Measurements from ENCODE around the gene BRIX1. TPM values are rescaled to one million over a fixed set of nuclear protein-coding genes. Genes with fewer than 3 reads are reported as not detected.
"Not testable (repeated sequence)": the region's sequence is repeated elsewhere in the genome, so short reads cannot be mapped to it uniquely, and the experiment has no call there.

BRIX1 gene
- total RNA-seq, 2 experiments from 2014 or later = 65.3 to 75.6 TPM

DNA sequence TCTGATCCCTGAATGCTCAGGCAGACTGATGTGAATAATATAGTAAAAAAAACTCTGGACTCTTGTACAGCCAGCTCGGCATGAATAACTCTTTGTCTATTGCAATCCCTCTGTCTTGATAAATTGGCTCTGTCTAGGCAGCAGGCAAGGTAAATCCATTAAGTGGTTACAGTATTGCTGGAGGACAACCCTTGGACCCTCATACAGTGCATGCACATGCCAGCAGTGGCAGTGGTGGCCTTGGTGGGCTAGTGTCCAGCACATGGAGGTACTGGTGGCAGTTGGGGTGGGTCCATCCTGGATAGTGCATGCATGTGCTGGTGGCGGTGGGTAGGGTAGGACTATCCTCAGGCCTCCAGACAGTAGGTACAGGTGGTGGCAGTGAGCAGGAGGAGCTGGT is 52.7 kb downstream of the BRIX1 start:
- ChIA-PET POLR2A (no interaction called here), CTCF (ENCODE audit: unreplicated experiment) (no interaction called here)
- Histone ChIP-seq H2AFZ (ENCODE audit: low read length) (no peak overlapping the region), H3K36me3 (ENCODE audit: insufficient read depth, low read length) (no peaks in the 10 kb centered on the region), H3K4me2 (ENCODE audit: low read length) (no peak overlapping the region), H4K20me1 (ENCODE audit: insufficient read depth, low read length) (no peaks in the 10 kb centered on the region), H3K79me2 (ENCODE audit: insufficient read depth, low read depth, low read length) (no peaks in the 10 kb centered on the region), H3K9me3 (ENCODE audit: low read length) (no peaks in the 10 kb centered on the region), H3K9me2 (ENCODE audit: insufficient read depth, low read length) (no peaks in the 10 kb centered on the region), H3K27ac (ENCODE audit: low read depth, low read length, poor library complexity, severe bottlenecking) (no peak overlapping the region), H3K4me3 (ENCODE audit: low read depth, low read length, poor library complexity, severe bottlenecking) (no peak overlapping the region), H3K4me1 (ENCODE audit: insufficient read depth, low read length, poor library complexity, severe bottlenecking) (no peaks in the 10 kb centered on the region)
- intact Hi-C loops (cut with micrococcal nuclease; ENCODE audit: unreplicated experiment) = no loop called here
- no TSS peak for BruUV-seq (replicated peaks)
- no peak for DNase-seq (ENCODE audit: low spot score)
- TF ChIP-seq, protein P1, sequence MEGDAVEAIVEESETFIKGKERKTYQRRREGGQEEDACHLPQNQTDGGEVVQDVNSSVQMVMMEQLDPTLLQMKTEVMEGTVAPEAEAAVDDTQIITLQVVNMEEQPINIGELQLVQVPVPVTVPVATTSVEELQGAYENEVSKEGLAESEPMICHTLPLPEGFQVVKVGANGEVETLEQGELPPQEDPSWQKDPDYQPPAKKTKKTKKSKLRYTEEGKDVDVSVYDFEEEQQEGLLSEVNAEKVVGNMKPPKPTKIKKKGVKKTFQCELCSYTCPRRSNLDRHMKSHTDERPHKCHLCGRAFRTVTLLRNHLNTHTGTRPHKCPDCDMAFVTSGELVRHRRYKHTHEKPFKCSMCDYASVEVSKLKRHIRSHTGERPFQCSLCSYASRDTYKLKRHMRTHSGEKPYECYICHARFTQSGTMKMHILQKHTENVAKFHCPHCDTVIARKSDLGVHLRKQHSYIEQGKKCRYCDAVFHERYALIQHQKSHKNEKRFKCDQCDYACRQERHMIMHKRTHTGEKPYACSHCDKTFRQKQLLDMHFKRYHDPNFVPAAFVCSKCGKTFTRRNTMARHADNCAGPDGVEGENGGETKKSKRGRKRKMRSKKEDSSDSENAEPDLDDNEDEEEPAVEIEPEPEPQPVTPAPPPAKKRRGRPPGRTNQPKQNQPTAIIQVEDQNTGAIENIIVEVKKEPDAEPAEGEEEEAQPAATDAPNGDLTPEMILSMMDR (conservative IDR thresholded peaks at IDR 0.05; ENCODE audit: low read length) = no peak
- no peak for TF ChIP-seq EZH2phosphoT487 (IDR thresholded peaks at IDR 0.05; ENCODE audit: borderline replicate concordance, low read depth, low read length)

DNA sequence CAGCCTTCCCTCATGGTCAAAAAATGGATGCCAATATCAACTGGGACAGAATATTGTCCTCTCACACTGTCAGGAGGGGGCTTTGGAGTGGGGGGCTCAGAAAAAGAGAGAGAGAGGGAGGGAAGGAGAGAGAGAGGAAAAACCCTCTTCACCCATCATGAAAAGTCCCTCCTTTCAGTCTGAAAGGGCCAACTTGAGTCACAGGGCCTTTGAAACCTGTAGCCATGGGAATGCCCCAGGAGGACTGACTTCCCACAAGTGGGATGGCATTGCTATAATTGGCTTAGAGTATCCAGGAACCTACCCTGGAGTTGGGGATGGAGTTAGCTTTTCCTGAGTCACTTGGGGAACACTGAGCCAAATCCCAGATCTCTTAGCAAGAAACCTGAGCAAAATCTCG is 55.0 kb downstream of the BRIX1 start:
- Histone ChIP-seq H3K9me2 (ENCODE audit: insufficient read depth, low read length) (no peaks in the 10 kb centered on the region), H3K4me3 (ENCODE audit: low read depth, low read length, poor library complexity, severe bottlenecking) (no peak overlapping the region), H2AFZ (ENCODE audit: low read length) (no peak overlapping the region), H3K9me3 (ENCODE audit: low read length) (no peaks in the 10 kb centered on the region), H3K4me1 (ENCODE audit: insufficient read depth, low read length, poor library complexity, severe bottlenecking) (no peaks in the 10 kb centered on the region), H3K79me2 (ENCODE audit: insufficient read depth, low read depth, low read length) (no peaks in the 10 kb centered on the region), H4K20me1 (ENCODE audit: insufficient read depth, low read length) (no peaks in the 10 kb centered on the region), H3K4me2 (ENCODE audit: low read length) (no peak overlapping the region), H3K36me3 (ENCODE audit: insufficient read depth, low read length) (no peaks in the 10 kb centered on the region), H3K27ac (ENCODE audit: low read depth, low read length, poor library complexity, severe bottlenecking) (no peak overlapping the region)
- POLR2A ChIA-PET = no interaction called here
- no TSS peak for BruUV-seq (replicated peaks)
- CTCF ChIA-PET (ENCODE audit: unreplicated experiment) = no interaction called here
- intact Hi-C loops (cut with micrococcal nuclease; ENCODE audit: unreplicated experiment) = no loop called here
- DNase-seq (ENCODE audit: low spot score) = no peak
- TF ChIP-seq, protein P1 (conservative IDR thresholded peaks at IDR 0.05; ENCODE audit: low read length) = no peak
- no peak for TF ChIP-seq EZH2phosphoT487 (IDR thresholded peaks at IDR 0.05; ENCODE audit: borderline replicate concordance, low read depth, low read length)

DNA sequence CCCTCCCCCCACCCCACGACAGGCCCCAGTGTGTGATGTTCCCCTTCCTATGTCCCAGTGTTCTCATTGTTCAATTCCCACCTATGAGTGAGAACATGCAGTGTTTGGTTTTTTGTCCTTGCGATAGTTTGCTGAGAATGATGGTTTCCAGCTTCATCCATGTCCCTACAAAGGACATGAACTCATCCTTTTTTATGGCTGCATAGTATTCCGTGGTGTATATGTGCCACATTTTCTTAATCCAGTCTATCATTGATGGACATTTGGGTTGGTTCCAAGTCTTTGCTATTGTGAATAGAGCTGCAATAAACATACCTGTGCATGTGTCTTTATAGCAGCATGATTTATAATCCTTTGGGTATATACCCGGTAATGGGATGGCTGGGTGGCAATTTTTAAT is 56.1 kb downstream of the BRIX1 start:
- intact Hi-C loops (cut with micrococcal nuclease; ENCODE audit: unreplicated experiment); H3K9me3 ChIP-seq (ENCODE audit: low read length); H3K79me2 ChIP-seq (ENCODE audit: insufficient read depth, low read depth, low read length); BruUV-seq (replicated peaks); POLR2A ChIA-PET; H3K36me3 ChIP-seq (ENCODE audit: insufficient read depth, low read length); CTCF ChIA-PET (ENCODE audit: unreplicated experiment); H2AFZ ChIP-seq (ENCODE audit: low read length); H3K9me2 ChIP-seq (ENCODE audit: insufficient read depth, low read length); H3K4me2 ChIP-seq (ENCODE audit: low read length); H3K27ac ChIP-seq (ENCODE audit: low read depth, low read length, poor library complexity, severe bottlenecking); H4K20me1 ChIP-seq (ENCODE audit: insufficient read depth, low read length); H3K4me1 ChIP-seq (ENCODE audit: insufficient read depth, low read length, poor library complexity, severe bottlenecking); DNase-seq (ENCODE audit: low spot score); H3K4me3 ChIP-seq (ENCODE audit: low read depth, low read length, poor library complexity, severe bottlenecking): not testable (repeated sequence)

Other genes starting within 250 kb of the BRIX1 start
- 0.06 TPM in 1 of 2 replicates, not detected in the other for gene TTC23L, start 76.5 kb upstream of the BRIX1 start, total RNA-seq (2014; rRNA removed; shearing (Covaris generic))
- 0.63 and 1.4 TPM in 2 replicates for gene TTC23L, start 76.5 kb upstream of the BRIX1 start, total RNA-seq (2022)
- 58.4 and 82.1 TPM in 2 replicates for gene RAD1, start 207 bp upstream of the BRIX1 start, total RNA-seq (2014; rRNA removed; shearing (Covaris generic))
- gene RAD1, start 207 bp upstream of the BRIX1 start, total RNA-seq (2022) = 49.2 and 49.4 TPM in 2 replicates
- 29.4 and 43.7 TPM in 2 replicates for gene DNAJC21, start 13.8 kb downstream of the BRIX1 start, total RNA-seq (2014; rRNA removed; shearing (Covaris generic))
- 67.2 and 67.6 TPM in 2 replicates for gene DNAJC21, start 13.8 kb downstream of the BRIX1 start, total RNA-seq (2022)
- gene AGXT2, start 132.2 kb downstream of the BRIX1 start, total RNA-seq (2014; rRNA removed; shearing (Covaris generic)) = not detected in 2 replicates
- gene AGXT2, start 132.2 kb downstream of the BRIX1 start, total RNA-seq (2022) = not detected in 2 replicates